Body of pancreas (tissue), 4 donors: Measurements from ENCODE around the gene RFX7.

ENCODE experiments used
- CTCF ChIP-seq, 7 experiments: fragments of 450-650 bp in 4 of 7; fragments of 200-600 bp in 3 of 7; sonication (generic) in 3 of 7; IDR thresholded peaks; one replicate each; pipeline ENCODE4 v1.5.1; 2016 to 2019; ENCODE audit warnings: antibody characterized with exemption in 7 of 7
- POLR2A ChIP-seq, 3 donors: fragments of 450-650 bp; IDR thresholded peaks; one replicate each; pipeline ENCODE4 v1.6.1; 2016; ENCODE audit warnings: antibody characterized with exemption in 3 of 3, mild to moderate bottlenecking in 2 of 3

- TF ChIP-seq CTCF (IDR thresholded peaks at IDR 0.05) (no peak), POLR2A (IDR thresholded peaks at IDR 0.05) (no peak)
Measured at GRCh38 chr15:56042498-56042897, 201.2 kb downstream of the RFX7 start.
